WTC11 (cell line): Measurements from ENCODE around the gene ADGRV1. TPM values are rescaled to one million over a fixed set of nuclear protein-coding genes. Genes with fewer than 3 reads are reported as not detected.

Experiments
- ATAC-seq: fragments of 200-7000 bp; cut with Tn5 transposase; 2 replicates; pipeline ENCODE4 v1.10.0; 2021; ENCODE audit warnings: mild to moderate bottlenecking, moderate library complexity
- CTCF ChIA-PET: fragments of 300-600 bp; sonication (Branson Sonifier 250); formaldehyde crosslinking; loops from one replicate; lab custom pipeline; 2021; ENCODE audit warnings: antibody characterized with exemption; lab: Charles Lee
- POLR2A ChIA-PET: fragments of 350-600 bp; sonication (Branson Sonifier 250); formaldehyde crosslinking; loops from one replicate; lab custom pipeline; 2021; ENCODE audit warnings: antibody characterized with exemption; lab: Charles Lee
- DNase-seq: peaks from one replicate; pipeline ENCODE4 v3.0.0; 2021; ENCODE audit warnings: low spot score
- H3K27ac Mint-ChIP-seq: 2 replicates; pipeline ENCODE4 v1.8.0; 2021; ENCODE audit warnings: mixed read lengths
- H3K27me3 Mint-ChIP-seq: 2 replicates; pipeline ENCODE4 v1.8.0; 2021; ENCODE audit warnings: low read depth, mild to moderate bottlenecking, moderate library complexity, mixed read lengths
- H3K36me3 Mint-ChIP-seq: 2 replicates; pipeline ENCODE4 v1.8.0; 2021; ENCODE audit warnings: mixed read lengths
- H3K4me1 Mint-ChIP-seq: 2 replicates; pipeline ENCODE4 v1.8.0; 2022; ENCODE audit warnings: mixed read lengths
- H3K4me3 Mint-ChIP-seq: 2 replicates; pipeline ENCODE4 v1.8.0; 2021; ENCODE audit warnings: mild to moderate bottlenecking, moderate library complexity, mixed read lengths
- H3K9me3 Mint-ChIP-seq: 2 replicates; pipeline ENCODE4 v1.8.0; 2021; ENCODE audit warnings: mixed read lengths
- ATF1 ChIP-seq: sonication (generic); formaldehyde crosslinking; IDR thresholded peaks from 2 replicates; pipeline ENCODE4 v1.8.1; 2023; ENCODE audit warnings: mild to moderate bottlenecking, moderate library complexity, missing genetic modification reagents
- ATF6 ChIP-seq: sonication (generic); formaldehyde crosslinking; IDR thresholded peaks from 2 replicates; pipeline ENCODE4 v1.8.1; 2023; ENCODE audit warnings: mild to moderate bottlenecking, missing genetic modification reagents
- CBFB ChIP-seq: sonication (generic); formaldehyde crosslinking; IDR thresholded peaks from 2 replicates; pipeline ENCODE4 v1.8.1; 2022; ENCODE audit warnings: mild to moderate bottlenecking, low read depth, missing genetic modification reagents
- CDX4 ChIP-seq: fragments of 250-450 bp; sonication (Bioruptor Pico); IDR thresholded peaks from 2 replicates; pipeline ENCODE4 v1.9.0; 2021; ENCODE audit warnings: moderate library complexity, mild to moderate bottlenecking, inconsistent platforms, borderline replicate concordance
- CREM ChIP-seq: sonication (generic); formaldehyde crosslinking; IDR thresholded peaks from 2 replicates; pipeline ENCODE4 v1.8.1; 2022; ENCODE audit warnings: mild to moderate bottlenecking, missing genetic modification reagents, moderate library complexity
- E2F1 ChIP-seq: sonication (generic); formaldehyde crosslinking; IDR thresholded peaks from 2 replicates; pipeline ENCODE4 v1.8.0; 2022; ENCODE audit warnings: mild to moderate bottlenecking, missing genetic modification reagents
- EMX1 ChIP-seq: fragments of 250-450 bp; sonication (Bioruptor Pico); IDR thresholded peaks from 2 replicates; pipeline ENCODE4 v1.8.0; 2021; ENCODE audit warnings: mild to moderate bottlenecking
- FOXP4 ChIP-seq: sonication (generic); formaldehyde crosslinking; IDR thresholded peaks from 2 replicates; pipeline ENCODE4 v1.8.0; 2022; ENCODE audit warnings: mild to moderate bottlenecking, missing genetic modification reagents
- IRF1 ChIP-seq: sonication (generic); formaldehyde crosslinking; IDR thresholded peaks from 2 replicates; pipeline ENCODE4 v1.8.0; 2023; ENCODE audit warnings: missing genetic modification reagents
- NR3C1 ChIP-seq: sonication (generic); formaldehyde crosslinking; conservative IDR thresholded peaks from 2 replicates; pipeline ENCODE4 v1.8.1; 2023; ENCODE audit warnings: low read depth, mild to moderate bottlenecking, missing genetic modification reagents
- SP1 ChIP-seq: sonication (generic); formaldehyde crosslinking; conservative IDR thresholded peaks from 2 replicates; pipeline ENCODE4 v1.8.1; 2022; ENCODE audit warnings: missing genetic modification reagents
- TEAD1 ChIP-seq: sonication (generic); formaldehyde crosslinking; IDR thresholded peaks from 2 replicates; pipeline ENCODE4 v1.8.0; 2022; ENCODE audit warnings: mild to moderate bottlenecking, missing genetic modification reagents
- ZNF219 ChIP-seq: sonication (generic); formaldehyde crosslinking; IDR thresholded peaks from 2 replicates; pipeline ENCODE4 v1.8.0; 2023; ENCODE audit warnings: missing genetic modification reagents, mild to moderate bottlenecking, borderline replicate concordance
- ZNF423 ChIP-seq: fragments of 250-450 bp; sonication (Bioruptor Pico); IDR thresholded peaks from 2 replicates; pipeline ENCODE4 v2.1.2; 2022; ENCODE audit warnings: mild to moderate bottlenecking, moderate library complexity
- ZNF425 ChIP-seq: fragments of 250-450 bp; sonication (Bioruptor Pico); conservative IDR thresholded peaks from 2 replicates; pipeline ENCODE4 v1.9.0; 2021; ENCODE audit warnings: mild to moderate bottlenecking
- ZNF532 ChIP-seq: fragments of 250-450 bp; sonication (Bioruptor Pico); IDR thresholded peaks from 2 replicates; pipeline ENCODE4 v1.9.0; 2021; ENCODE audit warnings: mild to moderate bottlenecking, borderline replicate concordance
- total RNA-seq: library from RNA; stranded (reverse); gene quantifications from 3 replicates; pipeline ENCODE4 v1.2.3, GENCODE V29; 2021
- TF ChIP-seq, protein P1 (sequence below): sonication (generic); formaldehyde crosslinking; conservative IDR thresholded peaks from 2 replicates; pipeline ENCODE4 v1.8.1; 2023; ENCODE audit warnings: mild to moderate bottlenecking, low read depth, missing genetic modification reagents, moderate library complexity
- TF ChIP-seq, protein P2 (sequence below): fragments of 250-450 bp; sonication (Bioruptor Pico); IDR thresholded peaks from 2 replicates; pipeline ENCODE4 v2.1.2; 2022; ENCODE audit warnings: mild to moderate bottlenecking, moderate library complexity

Gene ADGRV1
- total RNA-seq, 1 experiment from 2014 or later = 74.5 TPM

DNA sequence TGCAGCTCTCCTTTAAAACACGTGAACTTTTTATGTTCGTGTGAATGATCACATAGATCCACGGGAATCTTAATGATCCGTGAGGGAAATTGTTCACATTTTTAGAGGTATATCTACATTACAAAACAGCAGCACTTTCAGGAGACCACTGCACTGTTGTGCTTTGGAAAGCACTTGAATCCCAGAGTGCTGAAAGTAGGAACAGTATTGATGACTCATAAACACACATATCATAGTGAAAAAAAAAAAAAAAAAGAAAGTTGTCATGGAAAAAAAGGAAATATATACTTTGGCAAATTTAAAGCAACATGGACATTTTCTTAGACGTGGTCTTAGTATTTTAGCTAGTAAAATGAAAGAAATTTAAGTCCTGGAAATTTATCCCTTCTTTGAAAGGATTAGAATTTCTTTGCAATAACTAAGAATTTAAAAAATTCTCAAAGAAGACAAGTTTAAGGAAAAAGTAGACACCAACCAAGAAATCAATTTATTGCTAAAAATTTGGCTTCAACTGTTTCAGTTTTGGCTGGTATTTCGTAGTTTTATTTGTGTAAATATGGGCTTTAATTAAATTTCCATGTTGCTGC, 55.4 kb downstream of the ADGRV1 start (continued):
- TF ChIP-seq CDX4 (CRISPR knock-in tag) (no peak), EMX1 (CRISPR knock-in tag) (no peak)
- TF ChIP-seq, protein P1, sequence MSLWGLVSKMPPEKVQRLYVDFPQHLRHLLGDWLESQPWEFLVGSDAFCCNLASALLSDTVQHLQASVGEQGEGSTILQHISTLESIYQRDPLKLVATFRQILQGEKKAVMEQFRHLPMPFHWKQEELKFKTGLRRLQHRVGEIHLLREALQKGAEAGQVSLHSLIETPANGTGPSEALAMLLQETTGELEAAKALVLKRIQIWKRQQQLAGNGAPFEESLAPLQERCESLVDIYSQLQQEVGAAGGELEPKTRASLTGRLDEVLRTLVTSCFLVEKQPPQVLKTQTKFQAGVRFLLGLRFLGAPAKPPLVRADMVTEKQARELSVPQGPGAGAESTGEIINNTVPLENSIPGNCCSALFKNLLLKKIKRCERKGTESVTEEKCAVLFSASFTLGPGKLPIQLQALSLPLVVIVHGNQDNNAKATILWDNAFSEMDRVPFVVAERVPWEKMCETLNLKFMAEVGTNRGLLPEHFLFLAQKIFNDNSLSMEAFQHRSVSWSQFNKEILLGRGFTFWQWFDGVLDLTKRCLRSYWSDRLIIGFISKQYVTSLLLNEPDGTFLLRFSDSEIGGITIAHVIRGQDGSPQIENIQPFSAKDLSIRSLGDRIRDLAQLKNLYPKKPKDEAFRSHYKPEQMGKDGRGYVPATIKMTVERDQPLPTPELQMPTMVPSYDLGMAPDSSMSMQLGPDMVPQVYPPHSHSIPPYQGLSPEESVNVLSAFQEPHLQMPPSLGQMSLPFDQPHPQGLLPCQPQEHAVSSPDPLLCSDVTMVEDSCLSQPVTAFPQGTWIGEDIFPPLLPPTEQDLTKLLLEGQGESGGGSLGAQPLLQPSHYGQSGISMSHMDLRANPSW (CRISPR knock-in tag) = no peak

GRCh38 chr5:90615355-90615754, 56.8 kb downstream of the ADGRV1 start:
- ATAC-seq (no peak), DNase-seq (no peak)
- Mint-ChIP-seq H3K4me1 (peaks cover 32% of the 10 kb centered on the region), H3K4me3 (no peak overlapping the region), H3K27ac (no peak overlapping the region), H3K27me3 (no peaks in the 10 kb centered on the region), H3K36me3 (peaks cover 10% of the 10 kb centered on the region), H3K9me3 (peaks cover 3% of the 10 kb centered on the region)
- ChIA-PET CTCF (interaction anchor here (1.0 kb wide), 1 partner anchor 168 kb away, joined by 3 read pairs; no protein-coding TSS in a partner anchor), POLR2A (no interaction called here)
- TF ChIP-seq CBFB (no peak), NR3C1 (CRISPR knock-in tag) (no peak), ZNF532 (CRISPR knock-in tag) (no peak), FOXP4 (no peak), SP1 (CRISPR knock-in tag) (no peak), ATF1 (no peak), CREM (CRISPR knock-in tag) (no peak), IRF1 (CRISPR knock-in tag) (no peak), E2F1 (CRISPR knock-in tag) (no peak), ZNF219 (no peak), ZNF423 (CRISPR knock-in tag) (no peak), TEAD1 (CRISPR knock-in tag) (no peak), ZNF425 (CRISPR knock-in tag) (no peak), ATF6 (CRISPR knock-in tag) (no peak)
- TF ChIP-seq, protein P2, sequence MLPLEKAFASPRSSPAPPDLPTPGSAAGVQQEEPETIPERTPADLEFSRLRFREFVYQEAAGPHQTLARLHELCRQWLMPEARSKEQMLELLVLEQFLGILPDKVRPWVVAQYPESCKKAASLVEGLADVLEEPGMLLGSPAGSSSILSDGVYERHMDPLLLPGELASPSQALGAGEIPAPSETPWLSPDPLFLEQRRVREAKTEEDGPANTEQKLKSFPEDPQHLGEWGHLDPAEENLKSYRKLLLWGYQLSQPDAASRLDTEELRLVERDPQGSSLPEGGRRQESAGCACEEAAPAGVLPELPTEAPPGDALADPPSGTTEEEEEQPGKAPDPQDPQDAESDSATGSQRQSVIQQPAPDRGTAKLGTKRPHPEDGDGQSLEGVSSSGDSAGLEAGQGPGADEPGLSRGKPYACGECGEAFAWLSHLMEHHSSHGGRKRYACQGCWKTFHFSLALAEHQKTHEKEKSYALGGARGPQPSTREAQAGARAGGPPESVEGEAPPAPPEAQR = no peak
